Duodenal mucosa (tissue), 2 donors: ENCODE results near the gene PEF1.

Experiments used
- H3K27ac ChIP-seq: one replicate; pipeline ENCODE4 v1.7.0; 2013; ENCODE audit warnings: low read depth, low read length
- H3K27me3 ChIP-seq, 2 donors: one replicate each; pipeline ENCODE4 v1.7.0; 2013; ENCODE audit warnings: low read length in 2 of 2, control low read depth in 1 of 2; ENCODE audit not compliant: insufficient read depth in 2 of 2, control insufficient read depth in 1 of 2
- H3K36me3 ChIP-seq, 2 donors: one replicate each; pipeline ENCODE4 v1.7.0; 2013; ENCODE audit warnings: low read length in 2 of 2, control low read depth in 1 of 2; ENCODE audit not compliant: insufficient read depth in 2 of 2, control insufficient read depth in 1 of 2
- H3K4me1 ChIP-seq, 2 donors: one replicate each; pipeline ENCODE4 v1.7.0; 2013; ENCODE audit warnings: low read length in 2 of 2, control low read depth in 1 of 2; ENCODE audit not compliant: insufficient read depth in 2 of 2, control insufficient read depth in 1 of 2
- H3K4me3 ChIP-seq, 2 donors: one replicate each; pipeline ENCODE4 v1.7.0; 2013; ENCODE audit warnings: low read length in 2 of 2, low read depth in 1 of 2
- H3K9ac ChIP-seq, 2 donors: one replicate each; pipeline ENCODE4 v1.7.0; 2013; ENCODE audit warnings: low read length in 2 of 2, low read depth in 1 of 2
- H3K9me3 ChIP-seq, 2 donors: one replicate each; pipeline ENCODE4 v1.7.0; 2013; ENCODE audit warnings: low read length in 2 of 2, control low read depth in 1 of 2; ENCODE audit not compliant: control insufficient read depth in 1 of 2

Gene PEF1

DNA sequence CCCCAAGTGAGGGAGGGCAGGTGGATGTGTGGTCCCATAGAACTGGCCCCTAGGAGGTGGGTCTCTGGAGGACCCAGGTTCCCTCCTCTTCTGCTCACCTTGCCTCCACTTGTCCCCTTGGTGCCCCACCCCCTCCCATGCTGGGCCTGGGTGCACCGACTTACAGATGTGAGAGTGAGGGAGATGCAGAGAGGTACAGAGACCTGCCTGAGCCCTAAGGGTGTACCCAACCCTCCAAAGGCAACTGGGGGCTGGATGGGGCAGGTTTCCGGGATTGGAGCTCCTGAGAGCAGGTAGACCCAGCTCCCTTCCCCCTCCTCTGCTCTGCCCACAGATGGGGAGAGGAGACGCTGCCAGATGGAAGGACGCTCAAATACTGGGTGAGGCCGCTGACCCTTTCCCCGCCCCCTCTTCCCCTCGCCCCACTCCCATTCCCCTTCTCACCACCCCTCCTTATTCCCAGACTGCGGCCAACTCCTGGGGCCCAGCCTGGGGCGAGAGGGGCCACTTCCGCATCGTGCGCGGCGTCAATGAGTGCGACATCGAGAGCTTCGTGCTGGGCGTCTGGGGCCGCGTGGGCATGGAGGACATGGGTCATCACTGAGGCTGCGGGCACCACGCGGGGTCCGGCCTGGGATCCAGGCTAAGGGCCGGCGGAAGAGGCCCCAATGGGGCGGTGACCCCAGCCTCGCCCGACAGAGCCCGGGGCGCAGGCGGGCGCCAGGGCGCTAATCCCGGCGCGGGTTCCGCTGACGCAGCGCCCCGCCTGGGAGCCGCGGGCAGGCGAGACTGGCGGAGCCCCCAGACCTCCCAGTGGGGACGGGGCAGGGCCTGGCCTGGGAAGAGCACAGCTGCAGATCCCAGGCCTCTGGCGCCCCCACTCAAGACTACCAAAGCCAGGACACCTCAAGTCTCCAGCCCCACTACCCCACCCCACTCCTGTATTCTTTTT is 58.0 kb downstream of the PEF1 start:
- Histone ChIP-seq H3K4me3 (no peak overlapping the region), H3K9ac (no peak overlapping the region)

DNA sequence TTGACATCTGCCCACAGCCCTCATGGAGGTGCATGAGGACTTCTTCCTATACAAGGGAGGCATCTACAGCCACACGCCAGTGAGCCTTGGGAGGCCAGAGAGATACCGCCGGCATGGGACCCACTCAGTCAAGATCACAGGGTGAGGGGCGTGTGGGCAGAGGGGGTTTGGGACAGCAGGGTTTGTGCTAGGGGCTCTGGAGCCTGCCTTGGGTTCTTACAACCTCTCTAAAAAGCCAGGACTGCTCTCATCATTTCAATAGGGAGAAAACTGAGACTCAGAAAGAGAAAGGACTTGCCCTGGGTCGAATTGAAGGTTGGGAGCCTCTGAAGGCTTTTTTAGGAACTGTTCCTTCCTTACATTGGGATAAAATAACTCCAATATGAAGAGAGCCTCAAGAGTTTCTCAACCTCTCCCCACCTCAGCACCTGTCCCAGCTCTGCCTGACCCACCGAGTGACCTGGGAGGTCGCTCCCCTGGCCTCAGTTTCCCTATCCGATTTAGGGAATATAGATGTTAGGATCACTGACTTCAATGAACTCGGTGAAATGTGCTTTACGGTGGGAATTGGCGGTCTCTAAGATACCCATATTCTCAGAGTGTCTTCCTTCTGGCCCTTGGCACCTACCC is 58.8 kb downstream of the PEF1 start:
- H3K9ac ChIP-seq: no peak overlapping the region
- H3K9me3 ChIP-seq: no peaks in the 10 kb centered on the region
- H3K4me3 ChIP-seq: no peak overlapping the region
- peaks cover 13 to 29% of the 10 kb centered on the region in 2 donors for H3K36me3 ChIP-seq
- no peak overlapping the region for H3K27ac ChIP-seq
- H3K27me3 ChIP-seq: no peaks in the 10 kb centered on the region
- peaks cover 24 to 34% of the 10 kb centered on the region in 2 donors for H3K4me1 ChIP-seq

More for the DNA sequence above, 58.0 kb downstream of the PEF1 start:
- H3K27me3 ChIP-seq: no peaks in the 10 kb centered on the region
- no peaks in the 10 kb centered on the region for H3K9me3 ChIP-seq
- H3K4me1 ChIP-seq: peaks cover 24 to 28% of the 10 kb centered on the region in 2 donors
- H3K27ac ChIP-seq: no peak overlapping the region
- H3K36me3 ChIP-seq: peaks cover 13 to 29% of the 10 kb centered on the region in 2 donors

GRCh38 chr1:31584869-31585735 is 59.6 kb downstream of the PEF1 start:
- no peak overlapping the region for H3K27ac ChIP-seq
- H3K4me1 ChIP-seq: peaks cover 24 to 36% of the 10 kb centered on the region in 2 donors
- H3K4me3 ChIP-seq: no peak overlapping the region
- H3K9me3 ChIP-seq: no peaks in the 10 kb centered on the region
- H3K9ac ChIP-seq: no peak overlapping the region
- H3K27me3 ChIP-seq: no peaks in the 10 kb centered on the region
- peaks cover 13 to 29% of the 10 kb centered on the region in 2 donors for H3K36me3 ChIP-seq

GRCh38 chr1:31583995-31584868 is 60.4 kb downstream of the PEF1 start:
- H3K27ac ChIP-seq: peak overlapping the region; percentile 47
- peaks cover 13 to 36% of the 10 kb centered on the region in 2 donors for H3K36me3 ChIP-seq
- no peak overlapping the region for H3K4me3 ChIP-seq
- no peak overlapping the region for H3K9ac ChIP-seq
- H3K27me3 ChIP-seq: no peaks in the 10 kb centered on the region
- peaks cover 26 to 45% of the 10 kb centered on the region in 2 donors for H3K4me1 ChIP-seq
- no peaks in the 10 kb centered on the region for H3K9me3 ChIP-seq

- H3K4me3 ChIP-seq: no peak overlapping the region
These were observed 61.3 kb downstream of the PEF1 start for GRCh38 chr1:31583082-31583994.

DNA sequence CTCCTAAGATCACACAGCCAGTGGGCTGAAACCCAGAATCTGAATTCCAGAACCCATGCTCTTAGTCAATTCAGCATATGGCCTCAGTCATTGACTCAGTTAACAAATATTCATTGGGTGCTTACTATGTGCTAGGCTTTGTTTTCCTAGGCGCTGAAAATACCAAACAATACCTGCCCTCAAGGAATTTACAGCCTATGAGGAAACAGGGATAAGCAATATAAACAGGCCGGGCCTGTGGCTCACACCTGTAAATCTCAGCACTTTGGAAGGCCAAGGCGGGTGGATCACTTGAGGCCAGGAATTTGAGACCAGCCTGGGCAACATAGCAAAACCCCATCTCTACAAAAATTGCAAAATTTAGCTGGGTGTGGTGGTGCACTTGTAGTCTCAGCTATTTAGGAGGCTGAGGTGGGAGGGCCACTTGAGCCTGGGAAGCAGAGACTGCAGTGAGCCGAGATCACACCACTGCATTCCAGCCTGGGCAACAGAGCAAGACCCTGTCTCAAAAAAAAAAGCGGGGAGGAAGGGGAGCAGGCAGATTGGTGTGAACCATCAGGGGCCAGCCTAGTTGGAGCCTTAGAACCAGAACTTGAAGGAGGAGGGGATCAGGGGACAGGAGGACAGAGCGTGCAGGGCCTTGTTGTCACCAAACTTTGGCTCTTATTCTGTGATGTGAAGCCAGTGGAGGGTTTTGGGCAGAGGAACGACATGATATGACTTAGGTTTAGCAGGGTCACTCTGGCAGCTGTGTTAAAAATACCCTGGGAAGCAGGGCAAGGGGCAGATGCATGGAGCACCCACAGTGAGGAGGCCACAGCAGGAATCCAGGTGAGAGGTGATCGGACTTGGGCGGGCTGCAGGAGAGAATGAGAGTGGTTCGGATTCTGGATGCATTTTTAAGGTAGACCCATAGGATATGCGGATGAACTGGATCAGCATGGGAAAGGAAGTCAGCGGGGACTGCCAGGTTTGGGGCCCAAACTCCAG is 62.6 kb downstream of the PEF1 start:
- Histone ChIP-seq H3K9me3 (no peaks in the 10 kb centered on the region), H3K27me3 (no peaks in the 10 kb centered on the region), H3K4me1 (peaks cover 18 to 44% of the 10 kb centered on the region in 2 donors), H3K4me3 (no peak overlapping the region), H3K36me3 (peaks cover 13 to 39% of the 10 kb centered on the region in 2 donors), H3K9ac (no peak overlapping the region), H3K27ac (no peak overlapping the region)

More at GRCh38 chr1:31583082-31583994, 61.3 kb downstream of the PEF1 start:
- Histone ChIP-seq H3K36me3 (peaks cover 13 to 39% of the 10 kb centered on the region in 2 donors), H3K9ac (no peak overlapping the region), H3K27ac (no peak overlapping the region), H3K9me3 (no peaks in the 10 kb centered on the region), H3K4me1 (peaks cover 27 to 45% of the 10 kb centered on the region in 2 donors), H3K27me3 (no peaks in the 10 kb centered on the region)

DNA sequence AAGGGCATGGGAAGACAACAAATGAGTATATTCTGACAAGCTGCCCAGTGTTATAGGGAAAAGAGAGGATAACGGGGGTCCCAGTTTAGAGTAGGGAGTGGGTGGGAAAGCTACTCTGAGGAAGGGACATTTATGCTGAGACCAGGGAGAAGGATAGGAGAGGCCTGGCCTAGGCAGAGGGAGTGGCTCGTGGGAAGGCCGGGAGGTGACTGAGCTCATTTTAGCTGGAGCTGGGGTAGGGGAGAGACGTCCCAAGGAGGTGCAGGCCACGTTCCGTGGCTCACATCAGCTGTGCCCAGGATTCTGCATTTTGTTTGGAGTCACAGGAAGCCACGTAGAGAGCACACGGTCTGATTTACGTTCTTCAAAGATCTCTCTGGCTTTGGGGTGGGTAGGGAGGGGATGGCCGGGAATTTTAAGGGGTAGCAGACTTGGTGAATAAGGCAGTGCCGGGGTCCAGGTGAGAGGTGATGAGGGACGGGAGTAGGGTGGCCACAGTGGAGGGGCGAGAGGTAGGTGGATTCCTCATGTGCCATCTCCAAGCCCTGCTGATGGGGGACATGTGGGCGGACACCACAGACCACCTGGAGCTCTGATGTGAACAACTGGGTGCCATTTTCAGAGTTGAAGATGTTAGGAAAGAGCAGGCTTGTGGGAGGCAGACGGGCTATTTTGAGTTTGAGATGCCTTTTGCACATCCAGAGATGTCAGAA is 63.6 kb downstream of the PEF1 start:
- Histone ChIP-seq H3K4me3 (peak overlapping the region in 1 of 2 donors; percentile 16), H3K27me3 (peaks cover 0 to under 1% of the 10 kb centered on the region in 2 donors), H3K9ac (no peak overlapping the region), H3K4me1 (peaks cover 20 to 49% of the 10 kb centered on the region in 2 donors), H3K36me3 (peaks cover 13 to 37% of the 10 kb centered on the region in 2 donors), H3K27ac (no peak overlapping the region), H3K9me3 (no peaks in the 10 kb centered on the region)
